ENCODE data around the gene FCAMR. TPM values are rescaled to one million over a fixed set of nuclear protein-coding genes. Genes with fewer than 3 reads are reported as not detected.

Gene FCAMR
- total and polyA plus RNA-seq, 11 donors, result not detected

- no peak overlapping the region for H3K4me3 ChIP-seq
- TF ChIP-seq POLR2A (IDR thresholded peaks at IDR 0.05) (no peak), CTCF (IDR thresholded peaks at IDR 0.05) (no peak)
- DNase-seq, result no peak
- H3K4me1 ChIP-seq, result no peaks in the 10 kb centered on the region
- WGBS, 4 donors, result 54 to 67% (median 63%) methylated on average over 11 of the region's 11 CpGs
- H3K27ac ChIP-seq, result no peak overlapping the region
- H3K27me3 ChIP-seq, result peaks cover 0 to 6% (median 0%) of the 10 kb centered on the region in 9 donors
- ATAC-seq, result peak in 1 of 4 donors; percentile 26
- H3K9me3 ChIP-seq, result no peaks in the 10 kb centered on the region
- intact Hi-C loops (cut with DNase I), result no loop called here
- H3K36me3 ChIP-seq, result no peaks in the 10 kb centered on the region
These were observed 14.5 kb downstream of the FCAMR start for GRCh38 chr1:206955476-206956451.

GRCh38 chr1:206954459-206955342 is 15.6 kb downstream of the FCAMR start:
- ATAC-seq (no peak), DNase-seq (no peak)
- 78 to 90% (median 82%) methylated on average over 10 of the region's 10 CpGs for WGBS, 4 donors
- intact Hi-C loops (cut with DNase I), result no loop called here
- Histone ChIP-seq H3K36me3 (no peaks in the 10 kb centered on the region), H3K27ac (no peak overlapping the region), H3K9me3 (peaks cover 0 to 3% (median 0%) of the 10 kb centered on the region in 12 donors), H3K27me3 (peaks cover 0 to 6% (median 0%) of the 10 kb centered on the region in 9 donors), H3K4me1 (no peaks in the 10 kb centered on the region), H3K4me3 (no peak overlapping the region)
- TF ChIP-seq POLR2A (IDR thresholded peaks at IDR 0.05) (no peak), CTCF (IDR thresholded peaks at IDR 0.05) (no peak)

- TF ChIP-seq CTCF (IDR thresholded peaks at IDR 0.05), result no peak
- TF ChIP-seq POLR2A (IDR thresholded peaks at IDR 0.05), result no peak
- H3K9me3 ChIP-seq, result peaks cover 0 to 6% (median 0%) of the 10 kb centered on the region in 12 donors
- DNase-seq, result no peak
- intact Hi-C loops (cut with DNase I), result no loop called here
- ATAC-seq, result no peak
- no peak overlapping the region for H3K4me3 ChIP-seq
- H3K27ac ChIP-seq, result no peak overlapping the region
- H3K27me3 ChIP-seq, result peaks cover 0 to 6% (median 0%) of the 10 kb centered on the region in 9 donors
- WGBS, 4 donors, result 94 to 100% (median 97%) methylated on average over 2 of the region's 2 CpGs
- H3K4me1 ChIP-seq, result no peaks in the 10 kb centered on the region
- H3K36me3 ChIP-seq, result no peaks in the 10 kb centered on the region
These were observed 16.6 kb downstream of the FCAMR start for GRCh38 chr1:206953626-206954025.

GRCh38 chr1:206953126-206953525 is 17.1 kb downstream of the FCAMR start:
- no peak for DNase-seq
- peaks cover 0 to 6% (median 0%) of the 10 kb centered on the region in 9 donors for H3K27me3 ChIP-seq
- H3K27ac ChIP-seq, result no peak overlapping the region
- no peaks in the 10 kb centered on the region for H3K36me3 ChIP-seq
- intact Hi-C loops (cut with DNase I), result no loop called here
- ATAC-seq, result no peak
- 85 to 93% (median 90%) methylated on average over 3 of the region's 3 CpGs for WGBS, 4 donors
- H3K9me3 ChIP-seq, result peaks cover 0 to 6% (median 0%) of the 10 kb centered on the region in 12 donors
- no peak overlapping the region for H3K4me3 ChIP-seq
- no peaks in the 10 kb centered on the region for H3K4me1 ChIP-seq
- no peak for TF ChIP-seq POLR2A (IDR thresholded peaks at IDR 0.05)
- no peak for TF ChIP-seq CTCF (IDR thresholded peaks at IDR 0.05)
